Neutrophil (primary cell): ENCODE results near the gene MRPL45.

ENCODE experiments used
- H3K27ac ChIP-seq: fragments of 200-600 bp; sonication (generic); 2 replicates; pipeline ENCODE4 v1.5.1; 2016; ENCODE audit warnings: mild to moderate bottlenecking, moderate library complexity
- H3K27me3 ChIP-seq: fragments of 200-600 bp; sonication (generic); 2 replicates; pipeline ENCODE4 v1.6.0; 2016; ENCODE audit warnings: mild to moderate bottlenecking
- H3K36me3 ChIP-seq: fragments of 200-600 bp; sonication (generic); 2 replicates; pipeline ENCODE4 v1.5.1; 2017
- H3K4me1 ChIP-seq, 2 experiments: fragments of 200-600 bp in 1 of 2; sonication (generic) in 1 of 2; 1 replicate in 1 of 2; 2 replicates in 1 of 2; pipeline versions ENCODE4 v1.5.1 to v1.6.1; 2013 to 2016; ENCODE audit warnings: low read depth in 1 of 2, low read length in 1 of 2, mild to moderate bottlenecking in 1 of 2, moderate library complexity in 1 of 2; ENCODE audit not compliant: control insufficient read depth in 1 of 2, insufficient read depth in 1 of 2
- H3K4me3 ChIP-seq, 2 experiments: fragments of 200-600 bp in 1 of 2; sonication (generic) in 1 of 2; 1 replicate in 1 of 2; 2 replicates in 1 of 2; pipeline ENCODE4 v1.5.1; 2013 to 2016; ENCODE audit warnings: low read depth in 1 of 2, low read length in 1 of 2, mild to moderate bottlenecking in 1 of 2, moderate library complexity in 1 of 2
- H3K9me3 ChIP-seq: fragments of 200-600 bp; sonication (generic); 2 replicates; pipeline ENCODE4 v1.5.1; 2016
- CTCF ChIP-seq: fragments of 200-600 bp; sonication (generic); IDR thresholded peaks from 2 replicates; pipeline ENCODE4 v1.5.1; 2016; ENCODE audit warnings: antibody characterized with exemption

The MRPL45 gene

DNA sequence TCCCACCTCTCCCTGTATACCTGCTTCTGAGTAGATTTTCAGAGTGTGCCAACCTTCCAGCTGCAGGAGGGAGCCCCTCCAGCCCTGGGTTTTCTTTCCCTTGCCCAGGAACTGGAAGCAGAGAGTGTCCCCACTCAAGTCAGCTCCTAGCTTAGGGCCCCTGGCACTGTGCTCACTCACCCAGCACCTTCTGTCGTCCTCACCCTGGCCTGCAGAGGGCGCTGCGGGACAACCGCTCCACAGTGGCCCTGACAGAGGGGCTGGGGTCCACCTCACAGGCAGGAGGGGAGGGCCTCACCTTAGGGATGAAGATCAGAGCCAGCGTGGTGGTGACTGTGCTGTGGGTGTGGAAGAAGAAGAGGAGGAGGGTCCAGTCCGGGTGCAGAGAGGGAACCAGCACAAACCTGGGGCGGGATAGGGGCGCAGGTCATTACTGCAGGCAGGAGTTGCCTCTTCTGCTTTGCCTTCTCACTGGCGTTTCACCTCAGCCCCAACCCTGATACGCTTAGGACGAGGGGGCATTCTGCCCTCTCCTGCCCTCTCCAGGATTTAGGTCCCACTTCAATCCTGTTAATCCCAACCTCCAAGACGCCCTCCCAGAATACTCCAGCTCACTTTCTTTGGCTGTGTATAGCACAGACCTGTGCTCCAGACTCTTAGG is 36.8 kb downstream of the MRPL45 start:
- Histone ChIP-seq H3K27me3 (no peaks in the 10 kb centered on the region), H3K27ac (no peak overlapping the region), H3K9me3 (no peaks in the 10 kb centered on the region), H3K4me3 (no peak overlapping the region), H3K4me1 (no peaks in the 10 kb centered on the region), H3K36me3 (no peaks in the 10 kb centered on the region)
- peak; percentile 56 for TF ChIP-seq CTCF

GRCh38 chr17:38334480-38335364 is 37.8 kb downstream of the MRPL45 start:
- no peak for TF ChIP-seq CTCF
- H3K9me3 ChIP-seq: no peaks in the 10 kb centered on the region
- H3K4me1 ChIP-seq: no peaks in the 10 kb centered on the region
- no peaks in the 10 kb centered on the region for H3K36me3 ChIP-seq
- no peak overlapping the region for H3K27ac ChIP-seq
- H3K27me3 ChIP-seq: no peaks in the 10 kb centered on the region
- no peak overlapping the region for H3K4me3 ChIP-seq

DNA sequence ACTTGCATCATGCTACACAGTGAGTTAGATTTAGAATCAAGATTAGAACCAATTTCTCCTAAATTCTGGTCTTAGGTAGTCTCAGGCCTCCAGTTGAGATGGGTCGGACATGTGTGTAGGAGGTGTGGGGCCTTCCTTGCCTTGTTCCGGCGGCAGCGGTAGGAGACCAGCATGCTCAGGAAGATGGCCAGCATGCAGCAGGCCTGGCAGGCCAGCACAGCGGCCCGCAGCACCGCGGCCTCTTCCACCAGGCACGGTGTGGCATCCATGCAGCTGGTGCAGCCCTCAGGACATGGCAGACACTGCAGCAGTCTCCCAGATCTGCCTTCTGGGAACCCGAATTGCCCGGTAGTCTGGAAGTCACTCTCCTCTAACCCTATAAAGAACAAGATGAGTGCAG is 39.9 kb downstream of the MRPL45 start:
- Histone ChIP-seq H3K27me3 (no peaks in the 10 kb centered on the region), H3K36me3 (no peaks in the 10 kb centered on the region), H3K4me1 (no peaks in the 10 kb centered on the region), H3K9me3 (no peaks in the 10 kb centered on the region), H3K27ac (no peak overlapping the region), H3K4me3 (no peak overlapping the region)
- TF ChIP-seq CTCF: no peak

- H3K9me3 ChIP-seq: no peaks in the 10 kb centered on the region
- no peak for TF ChIP-seq CTCF
- no peaks in the 10 kb centered on the region for H3K27me3 ChIP-seq
Observed at GRCh38 chr17:38338053-38338452, 41.1 kb downstream of the MRPL45 start.

GRCh38 chr17:38338535-38338934 is 41.6 kb downstream of the MRPL45 start:
- Histone ChIP-seq H3K9me3 (no peaks in the 10 kb centered on the region), H3K4me3 (no peak overlapping the region), H3K36me3 (no peaks in the 10 kb centered on the region), H3K27ac (no peak overlapping the region), H3K27me3 (no peaks in the 10 kb centered on the region), H3K4me1 (no peaks in the 10 kb centered on the region)
- no peak for TF ChIP-seq CTCF

More at GRCh38 chr17:38338053-38338452, 41.1 kb downstream of the MRPL45 start:
- Histone ChIP-seq H3K4me3 (no peak overlapping the region), H3K36me3 (no peaks in the 10 kb centered on the region), H3K27ac (no peak overlapping the region), H3K4me1 (no peaks in the 10 kb centered on the region)
